Stimulated activated CD8-positive, alpha-beta memory T cell treated with anti-CD3 and anti-CD28 coated beads, Interleukin-15, amount 100 ng/mL, for 1 hour (primary cell): ENCODE data around the gene AZGP1.
"Not testable (repeated sequence)": the region's sequence is repeated elsewhere in the genome, so short reads cannot be mapped to it uniquely, and the experiment has no call there.

Experiments used
- DNase-seq: peaks from one replicate; pipeline ENCODE4 v3.0.0-alpha.2; 2020; ENCODE audit warnings: low read depth

The AZGP1 gene

DNA sequence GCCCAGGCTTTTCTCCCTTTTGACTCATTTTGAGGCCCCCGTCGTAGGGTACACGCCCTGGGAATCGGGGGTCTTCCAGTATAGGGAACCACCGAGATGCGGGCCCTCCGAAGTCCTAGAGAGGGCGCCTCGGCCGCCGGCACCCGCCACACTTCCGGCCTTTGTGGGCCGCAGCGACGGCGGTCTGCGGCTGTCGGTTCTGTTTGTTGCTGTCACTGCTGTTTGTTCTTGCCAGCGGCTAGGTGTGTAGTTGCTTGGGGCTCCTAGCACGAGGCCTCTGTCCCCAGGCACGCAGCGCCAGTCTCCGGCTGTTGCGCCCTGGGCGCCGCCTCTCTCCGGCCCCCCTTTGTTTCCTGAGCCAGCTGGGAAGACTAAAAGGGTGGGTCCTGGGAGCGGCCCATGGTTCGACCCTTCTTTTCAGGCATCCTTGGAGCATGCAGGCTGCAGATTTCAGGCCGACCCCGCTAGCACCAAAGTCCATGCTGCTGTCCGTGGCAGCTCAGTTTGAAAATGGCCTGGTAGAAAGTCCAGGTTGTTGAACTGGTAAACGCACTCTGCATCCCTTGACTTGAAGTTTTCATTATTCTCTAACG, 21.8 kb upstream of the AZGP1 start:
- peak; percentile 32 for DNase-seq

DNA sequence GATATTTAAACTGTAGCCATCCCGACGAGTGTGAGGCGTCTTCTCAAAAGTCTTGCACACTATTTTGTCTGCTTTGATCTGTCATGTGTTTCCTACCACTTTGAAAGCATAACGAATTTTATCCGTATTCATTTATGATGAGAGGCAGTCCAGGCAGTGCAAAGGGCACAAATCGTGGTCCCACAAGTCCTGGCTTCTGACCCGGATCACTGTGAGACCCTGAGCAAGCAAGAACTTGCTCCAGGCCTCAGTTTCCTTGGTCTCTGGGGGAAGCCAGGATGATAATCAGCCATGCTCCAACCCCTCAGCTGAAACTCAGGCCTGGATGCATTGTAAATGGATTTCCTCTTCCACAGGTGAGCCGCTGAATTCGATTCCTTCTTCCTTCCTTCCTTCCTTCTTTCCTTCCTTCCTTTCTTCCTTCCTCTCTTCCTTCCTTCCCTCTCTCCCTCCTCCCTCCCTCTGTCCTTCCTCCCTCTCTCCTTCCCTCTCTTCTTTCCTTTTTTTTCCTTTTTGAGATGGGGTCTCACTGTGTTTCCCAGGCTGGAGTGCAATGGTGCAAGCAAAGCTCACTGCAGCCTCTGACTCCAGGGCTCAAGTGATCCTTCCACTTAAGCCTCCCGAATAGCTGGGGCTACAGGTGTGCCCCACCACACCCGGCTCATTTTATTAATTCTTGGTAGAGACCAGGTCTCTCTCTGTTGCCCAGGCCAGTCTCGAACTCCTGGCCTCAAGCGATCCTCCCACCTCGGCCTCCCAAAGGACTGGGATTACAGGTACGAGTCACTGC, 21.1 kb upstream of the AZGP1 start:
- DNase-seq, result no peak

DNA sequence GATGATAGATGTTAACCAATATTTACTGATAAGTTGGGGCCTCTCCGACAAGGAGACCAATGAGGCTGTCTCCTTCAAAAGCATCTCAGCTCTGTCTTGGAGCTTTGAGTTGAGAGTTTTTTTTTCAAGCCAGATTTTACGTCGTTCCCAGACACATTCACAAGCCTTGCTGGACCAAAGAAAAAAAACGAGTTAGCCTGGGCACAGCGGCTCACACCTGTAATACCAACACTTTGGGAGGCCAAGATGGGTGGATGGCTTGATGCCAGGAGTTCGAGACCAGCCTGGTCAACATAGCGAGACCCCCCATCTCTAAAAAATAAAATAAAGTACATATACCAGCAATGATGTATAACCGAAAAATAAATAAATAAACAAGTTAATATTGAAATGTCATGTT, 19.0 kb upstream of the AZGP1 start:
- no peak for DNase-seq

DNA sequence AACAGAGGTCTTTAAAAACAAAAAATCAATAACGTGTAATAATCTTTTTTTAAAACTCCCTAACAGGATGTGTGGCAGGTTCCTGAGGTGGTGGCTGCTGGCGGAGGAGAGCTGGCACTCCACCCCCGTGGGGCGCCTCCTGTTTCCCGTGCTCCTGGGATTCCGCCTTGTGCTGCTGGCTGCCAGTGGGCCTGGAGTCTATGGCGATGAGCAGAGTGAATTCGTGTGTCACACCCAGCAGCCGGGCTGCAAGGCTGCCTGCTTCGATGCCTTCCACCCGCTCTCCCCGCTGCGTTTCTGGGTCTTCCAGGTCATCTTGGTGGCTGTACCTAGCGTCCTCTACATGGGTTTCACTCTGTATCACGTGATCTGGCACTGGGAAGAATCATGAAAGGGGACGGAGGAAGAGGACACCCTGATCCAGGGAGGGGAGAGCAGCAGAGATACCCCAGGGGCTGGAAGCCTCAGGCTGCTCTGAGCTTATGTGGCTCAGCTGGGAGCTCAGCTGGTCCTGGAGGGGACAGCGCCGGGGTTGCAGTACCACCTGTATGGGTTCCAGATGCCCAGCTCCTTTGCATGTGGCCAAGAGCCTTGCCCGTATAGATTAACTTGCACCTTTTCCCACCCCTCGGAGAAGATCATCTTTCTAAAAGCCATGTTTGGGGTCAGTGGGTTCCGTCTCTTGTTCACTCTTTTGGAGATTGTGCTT, 16.7 kb upstream of the AZGP1 start:
- DNase-seq, result no peak

DNA sequence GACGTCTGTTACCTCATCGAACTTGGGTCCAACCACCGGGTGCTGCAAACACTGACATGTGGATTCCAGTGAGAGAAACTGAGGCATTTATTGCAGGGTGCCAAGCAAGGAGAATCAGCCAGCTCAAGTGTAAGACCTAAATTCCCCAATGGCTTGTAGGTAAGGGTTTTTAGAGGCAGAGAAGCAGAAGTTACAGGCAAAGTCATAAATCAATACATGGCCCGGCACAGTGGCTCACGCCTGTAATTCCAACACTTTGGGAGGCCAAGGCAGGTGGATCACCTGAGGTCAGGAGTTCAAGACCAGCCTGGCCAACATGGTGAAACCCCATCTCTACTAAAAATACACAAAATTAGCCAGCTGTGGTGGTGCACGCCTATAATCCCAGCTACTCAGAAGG, 15.7 kb upstream of the AZGP1 start:
- DNase-seq, result not testable (repeated sequence)

DNA sequence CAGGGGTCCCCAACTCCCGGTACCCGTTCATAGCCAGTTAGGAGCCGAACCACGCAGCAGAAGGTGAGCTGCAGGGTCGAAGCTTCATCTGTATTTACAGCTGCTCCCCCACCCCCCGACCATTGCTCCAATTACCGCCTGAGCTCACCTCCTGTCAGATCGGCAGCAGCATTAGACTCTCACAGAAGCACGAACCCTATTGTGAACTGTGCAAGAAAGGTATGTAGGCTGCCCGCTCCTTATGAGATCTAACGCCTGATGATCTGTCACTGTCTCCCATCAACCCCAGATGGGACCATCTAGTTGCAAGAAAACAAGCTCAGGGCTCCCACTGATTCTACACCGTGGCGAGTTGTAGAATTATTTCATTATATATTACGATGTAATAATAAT, 14.6 kb upstream of the AZGP1 start:
- DNase-seq, result no peak

DNA sequence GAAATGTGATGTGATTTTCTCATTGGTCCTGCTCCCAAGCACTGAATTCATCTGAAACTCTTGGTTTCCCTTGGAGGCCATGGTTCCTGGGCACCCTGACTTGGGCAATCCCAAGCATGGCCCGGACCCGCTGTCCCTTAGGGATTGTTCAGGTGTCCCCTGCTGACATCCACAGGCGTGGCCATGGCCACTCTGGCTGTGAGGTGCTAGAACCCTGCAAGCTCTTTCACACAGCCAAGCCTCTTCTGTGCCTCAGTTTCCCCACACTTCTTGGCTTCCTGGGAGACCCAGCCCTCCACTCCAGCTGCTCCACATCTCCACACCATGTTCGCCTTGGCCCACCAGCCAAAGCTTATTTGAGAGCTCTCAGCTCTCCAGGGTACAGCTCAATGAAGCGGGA, 12.0 kb upstream of the AZGP1 start:
- no peak for DNase-seq

DNA sequence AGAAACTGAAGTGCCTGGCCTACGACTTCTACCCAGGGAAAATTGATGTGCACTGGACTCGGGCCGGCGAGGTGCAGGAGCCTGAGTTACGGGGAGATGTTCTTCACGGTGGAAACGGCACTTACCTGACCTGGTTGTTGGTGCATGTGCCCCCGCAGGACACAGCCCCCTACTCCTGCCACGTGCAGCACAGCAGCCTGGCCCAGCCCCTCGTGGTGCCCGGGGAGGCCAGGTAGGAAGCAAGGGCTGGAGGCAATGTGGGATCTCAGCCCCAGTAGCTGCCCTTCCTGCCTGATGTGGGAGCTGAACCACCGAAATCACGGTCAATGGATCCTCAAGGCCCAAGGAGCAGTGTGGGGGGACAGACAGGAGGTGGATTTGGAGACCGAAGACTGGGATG, 11.5 kb upstream of the AZGP1 start:
- not testable (repeated sequence) for DNase-seq

DNA sequence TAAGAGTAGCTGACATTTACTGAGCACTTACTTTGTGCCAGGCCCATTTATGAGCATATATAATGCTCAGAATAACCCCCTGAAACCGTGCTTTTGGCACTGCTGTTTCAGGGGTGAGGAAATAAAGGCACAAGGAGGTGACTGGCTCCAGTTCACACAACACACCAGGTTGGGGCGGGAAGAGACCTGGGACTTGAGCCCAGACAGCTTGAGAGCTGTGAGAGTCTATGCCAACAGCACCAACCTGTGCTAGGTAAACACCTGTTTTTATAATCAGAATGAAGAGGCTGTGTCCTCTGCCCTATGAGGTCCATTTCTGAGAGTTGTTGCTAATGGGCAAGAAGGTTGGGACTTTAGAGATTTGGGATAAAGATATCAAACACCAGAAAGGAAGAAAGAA, 8.8 kb upstream of the AZGP1 start:
- DNase-seq, result no peak

DNA sequence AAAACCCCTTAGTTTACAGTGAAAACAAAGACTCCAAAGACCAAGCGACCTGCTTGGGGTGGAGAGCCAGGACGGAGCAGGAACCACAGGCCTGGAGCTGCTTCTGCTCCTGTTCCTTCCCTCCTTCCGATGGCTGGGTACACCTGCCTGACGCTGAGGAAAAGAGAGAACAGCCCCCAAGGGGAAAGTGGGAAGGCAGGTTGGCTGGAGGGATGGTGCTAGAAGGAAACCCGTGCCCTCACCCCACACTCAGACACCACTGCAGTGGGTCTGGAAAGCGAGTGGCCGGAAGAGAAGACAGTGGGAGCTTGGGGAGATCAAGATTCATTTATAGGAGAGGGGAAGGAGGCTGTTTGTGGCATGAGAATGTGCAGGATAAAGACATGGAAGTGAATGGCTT, 5.2 kb upstream of the AZGP1 start:
- DNase-seq, result not testable (repeated sequence)

DNA sequence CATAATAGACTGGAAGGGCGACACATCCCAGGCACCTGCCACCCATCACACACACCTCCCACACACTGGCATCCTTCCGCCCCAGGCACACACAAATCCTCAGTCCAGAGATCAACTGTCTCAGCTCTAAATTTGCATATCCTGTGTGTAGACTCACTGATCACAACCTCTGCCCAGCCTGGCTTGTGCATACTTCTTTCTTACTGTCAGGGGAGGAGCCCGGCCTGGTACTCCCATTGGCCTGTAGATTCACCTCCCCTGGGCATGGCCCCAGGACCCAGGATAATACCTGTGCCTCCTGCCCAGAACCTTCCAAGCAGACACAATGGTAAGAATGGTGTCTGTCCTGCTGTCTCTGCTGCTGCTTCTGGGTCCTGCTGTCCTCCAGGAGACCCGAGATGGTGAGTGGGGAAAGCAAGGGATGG, 4.6 kb upstream of the AZGP1 start:
- DNase-seq, result not testable (repeated sequence)

DNA sequence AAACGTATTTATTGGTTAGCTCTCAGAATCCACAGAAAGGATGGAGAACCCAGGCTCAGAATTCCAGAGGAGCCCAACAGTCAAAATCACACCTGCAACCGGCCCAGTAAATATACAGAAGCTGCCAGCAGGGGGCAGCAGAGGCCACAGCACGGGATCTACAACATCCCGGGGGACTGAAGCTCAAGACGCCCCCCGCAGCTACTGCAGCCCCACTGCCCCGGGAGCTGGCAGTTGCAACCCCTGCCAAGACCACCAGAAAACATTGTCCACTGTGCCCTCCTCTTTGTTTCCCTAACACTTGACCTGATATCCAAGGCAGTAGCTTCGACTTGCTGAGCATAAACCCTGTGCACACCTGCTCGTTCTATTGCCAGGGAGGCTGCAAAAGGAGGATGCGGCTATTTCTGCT, 4.0 kb upstream of the AZGP1 start:
- DNase-seq, result peak; percentile 41

DNA sequence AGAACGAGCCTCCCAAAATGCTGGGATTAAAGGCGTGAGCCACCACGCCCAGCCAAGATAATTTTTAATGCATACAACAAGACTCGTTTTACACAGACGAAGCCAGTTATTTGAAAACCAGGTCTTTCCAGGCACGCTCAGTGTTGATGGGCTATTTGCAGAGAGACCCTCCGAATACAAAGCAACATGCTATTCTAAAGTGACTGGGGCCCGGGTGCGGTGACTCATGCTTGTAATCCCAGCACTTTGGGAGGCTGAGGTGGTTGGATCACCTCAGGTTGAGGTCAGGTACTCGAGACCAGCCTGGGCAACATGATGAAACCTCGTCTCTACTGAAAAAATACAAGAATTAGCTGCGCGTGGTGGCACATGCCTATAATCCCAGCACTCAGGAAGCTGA, 795 bp upstream of the AZGP1 start:
- no peak for DNase-seq

DNA sequence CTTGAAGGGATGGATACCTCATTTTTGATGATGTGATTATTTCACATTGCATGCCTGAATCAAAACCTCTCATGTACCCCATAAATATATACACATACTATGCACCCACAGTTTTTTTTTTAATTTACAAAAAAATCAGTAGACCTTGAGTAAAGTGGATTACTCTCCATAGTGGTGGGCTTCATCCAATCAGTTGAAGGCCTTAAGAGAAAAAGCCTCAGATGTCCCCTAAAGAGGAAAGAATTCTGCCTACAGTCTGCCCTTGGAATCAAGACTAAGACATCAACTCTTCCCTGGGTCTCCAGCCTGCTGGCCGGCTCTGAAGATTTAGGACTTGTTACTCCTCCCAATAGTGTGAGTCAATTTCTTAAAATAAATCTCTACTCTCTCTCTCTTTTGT, 1.1 kb downstream of the AZGP1 start:
- no peak for DNase-seq

DNA sequence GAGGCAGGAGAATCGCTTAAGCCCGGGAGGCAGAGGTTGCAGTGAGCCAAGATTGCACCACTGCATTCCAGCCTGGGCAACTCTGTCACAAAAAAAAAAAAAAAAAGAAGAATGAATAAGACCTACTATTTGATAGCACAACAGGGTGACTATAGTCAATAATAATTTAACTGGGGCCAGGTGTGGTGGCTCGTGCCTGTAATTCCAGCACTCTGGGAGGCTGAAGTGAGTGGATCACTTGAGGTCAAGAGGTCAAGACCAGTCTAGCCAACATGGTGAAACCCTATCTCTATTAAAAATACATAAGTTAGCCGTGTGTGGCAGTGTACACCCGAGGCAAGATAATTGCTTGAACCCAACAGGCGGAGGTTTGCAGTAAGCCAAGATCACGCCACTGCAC, 2.0 kb downstream of the AZGP1 start:
- DNase-seq, result not testable (repeated sequence)

DNA sequence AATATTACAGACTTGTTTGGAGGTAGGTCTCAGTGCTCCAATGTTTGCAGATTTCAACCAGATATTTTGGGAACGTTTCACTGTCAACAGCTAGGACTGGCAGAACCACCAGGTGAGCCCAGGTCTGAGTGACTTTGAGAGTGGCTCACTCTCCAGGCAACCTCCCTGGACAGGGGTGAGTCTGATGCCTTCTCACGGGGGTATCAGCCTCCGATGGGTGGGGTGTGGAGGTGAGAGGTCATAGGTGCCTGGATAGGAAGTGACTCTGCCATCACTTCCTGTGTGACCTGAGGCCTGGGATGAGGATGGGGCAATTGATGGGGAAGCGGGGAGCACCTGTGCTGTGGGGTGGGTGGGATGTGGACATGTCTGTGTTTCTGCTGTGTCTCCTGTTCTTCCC, 4.6 kb downstream of the AZGP1 start:
- DNase-seq, result no peak

DNA sequence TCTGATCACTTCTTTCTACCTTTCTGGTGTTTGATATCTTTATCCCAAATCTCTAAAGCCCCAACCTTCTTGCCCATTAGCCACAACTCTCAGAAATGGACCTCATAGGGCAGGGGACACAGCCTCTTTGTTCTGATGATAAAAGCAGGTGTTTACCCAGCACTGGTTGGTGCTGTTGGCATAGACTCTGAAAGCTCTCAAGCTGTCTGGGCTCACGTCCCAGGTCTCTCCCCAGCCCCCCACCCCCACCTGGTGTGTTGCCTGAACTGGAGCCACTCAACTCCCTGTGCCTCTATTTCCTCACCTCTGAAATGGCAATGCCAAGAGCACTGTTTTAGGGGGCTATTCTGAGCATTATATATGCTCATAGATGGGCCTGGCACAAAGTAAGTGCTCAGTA, 6.0 kb downstream of the AZGP1 start:
- DNase-seq, result not testable (repeated sequence)

DNA sequence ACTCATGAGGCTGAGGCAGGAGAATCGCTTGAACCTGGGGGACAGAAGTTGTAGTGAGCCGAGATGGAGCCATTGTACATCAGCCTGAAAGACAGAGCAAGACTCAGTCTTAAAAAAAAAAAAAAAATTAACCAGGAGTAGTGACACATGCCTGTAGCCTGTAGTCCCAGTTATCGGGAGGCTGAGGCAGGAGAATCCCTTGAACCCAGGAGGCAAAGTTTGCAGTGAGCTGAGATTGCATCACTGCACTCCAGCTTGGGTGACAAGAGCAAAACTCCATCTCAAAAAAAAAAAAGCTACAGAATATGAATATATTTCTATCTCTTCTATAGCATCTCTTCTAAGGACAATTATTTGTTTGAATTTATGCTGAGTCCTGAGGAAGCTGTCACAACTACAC, 6.5 kb downstream of the AZGP1 start:
- no peak for DNase-seq

DNA sequence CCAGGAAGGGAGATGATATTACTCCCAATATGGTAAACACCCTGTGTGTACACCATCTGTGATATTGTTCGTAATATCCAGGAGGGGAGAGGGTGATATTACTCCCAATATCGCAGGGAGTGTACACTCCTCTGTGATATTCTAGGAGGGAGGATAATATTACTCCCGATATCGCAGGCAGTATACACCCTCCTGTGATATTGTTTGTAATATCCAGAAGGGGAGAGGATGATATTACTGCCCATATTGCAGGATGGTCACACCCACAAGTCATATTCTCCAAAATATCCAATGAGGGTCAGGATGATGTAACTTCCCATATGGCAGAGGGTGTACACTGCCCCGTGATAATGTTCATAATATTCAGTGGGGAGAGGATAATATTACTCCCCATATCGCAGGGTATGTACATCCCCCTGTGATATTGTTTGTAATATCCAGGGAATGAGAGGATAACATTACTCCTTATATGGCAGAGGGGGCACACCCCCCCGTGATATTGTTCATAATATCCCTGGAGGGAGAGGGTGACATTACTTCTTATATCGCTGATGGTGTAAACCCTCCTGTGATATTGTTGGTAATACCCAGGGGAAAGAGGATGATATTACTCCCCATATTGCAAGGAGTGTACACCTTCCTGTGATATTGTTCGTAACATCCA, 17.1 kb downstream of the AZGP1 start:
- no peak for DNase-seq

DNA sequence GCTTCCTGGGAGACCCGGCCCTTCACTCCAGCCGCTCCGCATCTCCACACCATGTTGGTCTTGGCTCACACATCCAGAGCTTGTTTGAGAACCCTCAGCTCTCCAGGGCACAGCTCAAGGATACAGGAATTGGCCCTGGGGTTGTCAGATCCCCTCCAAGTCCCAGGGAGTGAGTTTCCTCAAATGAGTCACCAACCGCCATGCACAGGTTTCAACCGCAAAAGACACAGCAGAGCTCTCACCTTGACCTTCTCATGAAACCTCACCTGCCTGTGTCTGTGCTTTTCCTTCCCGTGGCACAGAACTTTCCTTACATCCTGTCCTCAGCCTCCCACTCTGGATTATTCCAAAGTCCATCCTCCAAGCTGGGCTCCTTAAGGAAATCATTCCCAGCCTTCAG, 20.6 kb downstream of the AZGP1 start:
- no peak for DNase-seq

DNA sequence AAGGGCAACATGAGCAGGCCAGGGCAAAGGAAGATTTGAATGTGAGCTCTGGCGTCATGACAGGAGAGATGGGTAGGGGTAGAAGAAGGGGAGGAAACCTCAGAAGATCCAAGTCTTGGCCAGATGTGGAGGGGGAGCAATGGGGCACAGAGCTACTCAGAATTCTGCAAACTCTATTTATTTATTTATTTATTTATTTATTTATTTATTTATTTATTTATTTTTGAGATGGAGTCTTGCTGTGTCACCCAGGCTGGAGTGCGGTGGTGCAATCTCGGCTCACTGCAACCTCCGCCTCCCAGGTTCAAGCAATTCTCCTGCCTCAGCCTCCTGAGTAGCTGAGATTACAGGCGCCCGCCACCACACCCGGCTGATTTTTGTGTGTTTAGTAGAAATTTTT, 21.2 kb downstream of the AZGP1 start:
- not testable (repeated sequence) for DNase-seq

DNA sequence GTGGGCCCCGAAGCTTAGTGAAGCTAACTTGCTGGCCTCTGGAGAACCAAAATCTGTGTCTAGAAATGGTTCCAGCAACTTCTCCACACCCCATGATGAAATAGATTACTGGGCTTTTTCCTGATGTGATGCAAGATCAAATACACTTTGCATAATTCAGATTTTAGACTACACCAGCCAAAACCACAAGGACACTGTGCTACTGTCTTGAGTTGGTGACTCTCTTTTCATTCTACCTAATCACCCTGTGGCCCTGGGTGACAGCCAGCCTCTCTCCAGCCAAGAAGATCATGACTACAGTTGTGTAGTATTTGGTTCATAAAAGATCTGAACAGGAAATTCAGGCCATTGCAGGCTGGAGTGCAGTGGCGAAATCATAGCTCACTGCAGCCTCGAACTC, 22.2 kb downstream of the AZGP1 start:
- DNase-seq, result no peak

DNA sequence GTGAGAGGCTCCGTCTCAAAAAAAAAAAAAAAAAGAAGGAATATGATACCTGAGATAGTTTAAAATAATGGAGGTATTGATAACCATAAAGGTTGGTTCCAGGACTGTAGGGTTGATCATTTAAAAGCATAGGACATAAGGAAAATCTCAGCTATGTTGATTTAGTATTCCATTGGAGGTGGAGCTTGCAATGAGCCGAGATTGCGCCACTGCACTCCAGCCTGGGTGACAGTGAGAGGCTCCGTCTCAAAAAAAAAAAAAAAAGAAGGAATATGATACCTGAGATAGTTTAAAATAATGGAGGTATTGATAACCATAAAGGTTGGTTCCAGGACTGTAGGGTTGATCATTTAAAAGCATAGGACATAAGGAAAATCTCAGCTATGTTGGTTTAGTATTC, 23.2 kb downstream of the AZGP1 start:
- DNase-seq, result not testable (repeated sequence)
